Activated CD4-positive, CD25-positive, alpha-beta regulatory T cell treated with anti-CD3 and anti-CD28 coated beads, Interleukin-2, amount 50 U/mL, for 16 hours (primary cell): ENCODE measurements around the gene SLC19A2.
"Not testable (repeated sequence)": the region's sequence is repeated elsewhere in the genome, so short reads cannot be mapped to it uniquely, and the experiment has no call there.

Experiments
- DNase-seq: peaks from one replicate; pipeline ENCODE4 v3.0.0-alpha.2; 2020; ENCODE audit warnings: low read depth, low spot score

SLC19A2 gene

GRCh38 chr1:169485431-169486280 is at the start of gene SLC19A2:
SLC19A2 (minus strand) TSS chr1:169485944; CDS start chr1:169485766, 178 bp downstream.
- peak; percentile 85 for DNase-seq

- DNase-seq, result no peak
These were observed 48.9 kb upstream of the SLC19A2 start for GRCh38 chr1:169534653-169535052.

GRCh38 chr1:169533528-169534190 is 47.9 kb upstream of the SLC19A2 start:
- not testable (repeated sequence) for DNase-seq

- DNase-seq, result no peak
These were observed 44.7 kb upstream of the SLC19A2 start for GRCh38 chr1:169530448-169530847.

- DNase-seq, result no peak
These were observed 43.4 kb upstream of the SLC19A2 start for GRCh38 chr1:169529068-169529642.

- DNase-seq, result no peak
These were observed 42.7 kb upstream of the SLC19A2 start for GRCh38 chr1:169528215-169529067.

- DNase-seq, result no peak
These were observed 41.9 kb upstream of the SLC19A2 start for GRCh38 chr1:169527451-169528214.

GRCh38 chr1:169527001-169527400 is 41.3 kb upstream of the SLC19A2 start:
- DNase-seq, result no peak

GRCh38 chr1:169526120-169526832 is 40.5 kb upstream of the SLC19A2 start:
- DNase-seq, result no peak

GRCh38 chr1:169525391-169525790 is 39.6 kb upstream of the SLC19A2 start:
- no peak for DNase-seq

- no peak for DNase-seq
These were observed 38.2 kb upstream of the SLC19A2 start for GRCh38 chr1:169523904-169524303.

- DNase-seq, result no peak
These were observed 35.5 kb upstream of the SLC19A2 start for GRCh38 chr1:169521226-169521625.

GRCh38 chr1:169517558-169518186 is 31.9 kb upstream of the SLC19A2 start:
- no peak for DNase-seq

GRCh38 chr1:169515641-169516040 is 29.9 kb upstream of the SLC19A2 start:
- no peak for DNase-seq

GRCh38 chr1:169514566-169515270 is 29.0 kb upstream of the SLC19A2 start:
- DNase-seq, result no peak

- no peak for DNase-seq
These were observed 27.5 kb upstream of the SLC19A2 start for GRCh38 chr1:169513208-169513607.

- DNase-seq, result no peak
These were observed 25.7 kb upstream of the SLC19A2 start for GRCh38 chr1:169511316-169512005.

- DNase-seq, result no peak
These were observed 24.3 kb upstream of the SLC19A2 start for GRCh38 chr1:169510060-169510459.

GRCh38 chr1:169509354-169509753 is 23.6 kb upstream of the SLC19A2 start:
- DNase-seq, result no peak
